Esophagus muscularis mucosa (tissue), 4 donors: Measurements from ENCODE around the gene AQR.

Experiments used
- EP300 ChIP-seq: sonication (generic); formaldehyde crosslinking; IDR thresholded peaks from one replicate; pipeline ENCODE4 v1.6.1; 2017; ENCODE audit warnings: antibody characterized with exemption
- POLR2A ChIP-seq: fragments of 450-650 bp; IDR thresholded peaks from one replicate; pipeline ENCODE4 v1.6.1; 2017; ENCODE audit warnings: antibody characterized with exemption, moderate library complexity, mild to moderate bottlenecking, low read depth
- POLR2AphosphoS5 ChIP-seq, 2 donors: sonication (generic); formaldehyde crosslinking; IDR thresholded peaks; one replicate each; pipeline ENCODE4 v1.6.1; 2017; ENCODE audit warnings: antibody characterized with exemption in 2 of 2
- TF ChIP-seq, protein P1 (sequence below), 3 experiments: fragments of 200-600 bp in 2 of 3; fragments of 450-650 bp in 1 of 3; sonication (generic) in 2 of 3; IDR thresholded peaks; one replicate each; pipeline ENCODE4 v1.5.1; 2017 to 2019; ENCODE audit warnings: antibody characterized with exemption in 3 of 3, mild to moderate bottlenecking in 2 of 3, moderate library complexity in 1 of 3

DNA sequence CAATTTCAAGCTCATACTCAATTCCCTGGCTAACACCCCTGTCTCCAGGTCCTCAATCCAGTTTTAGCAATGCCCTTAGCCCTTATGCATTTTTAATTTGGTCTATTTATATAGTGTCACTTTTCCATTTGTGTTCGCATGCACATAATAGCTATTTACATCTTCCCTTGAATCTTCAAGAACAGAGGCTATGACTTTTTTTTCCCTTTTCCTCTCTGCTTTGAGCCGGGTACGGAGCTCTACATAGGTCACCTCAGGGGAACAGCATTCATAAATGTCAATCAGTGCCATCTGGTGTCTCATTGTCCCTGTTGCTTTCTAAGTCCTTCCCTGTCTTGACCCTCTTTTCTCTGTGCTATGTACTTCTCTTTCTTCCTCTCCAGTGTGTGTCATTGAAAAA is 147.7 kb downstream of the AQR start:
- TF ChIP-seq, protein P1, sequence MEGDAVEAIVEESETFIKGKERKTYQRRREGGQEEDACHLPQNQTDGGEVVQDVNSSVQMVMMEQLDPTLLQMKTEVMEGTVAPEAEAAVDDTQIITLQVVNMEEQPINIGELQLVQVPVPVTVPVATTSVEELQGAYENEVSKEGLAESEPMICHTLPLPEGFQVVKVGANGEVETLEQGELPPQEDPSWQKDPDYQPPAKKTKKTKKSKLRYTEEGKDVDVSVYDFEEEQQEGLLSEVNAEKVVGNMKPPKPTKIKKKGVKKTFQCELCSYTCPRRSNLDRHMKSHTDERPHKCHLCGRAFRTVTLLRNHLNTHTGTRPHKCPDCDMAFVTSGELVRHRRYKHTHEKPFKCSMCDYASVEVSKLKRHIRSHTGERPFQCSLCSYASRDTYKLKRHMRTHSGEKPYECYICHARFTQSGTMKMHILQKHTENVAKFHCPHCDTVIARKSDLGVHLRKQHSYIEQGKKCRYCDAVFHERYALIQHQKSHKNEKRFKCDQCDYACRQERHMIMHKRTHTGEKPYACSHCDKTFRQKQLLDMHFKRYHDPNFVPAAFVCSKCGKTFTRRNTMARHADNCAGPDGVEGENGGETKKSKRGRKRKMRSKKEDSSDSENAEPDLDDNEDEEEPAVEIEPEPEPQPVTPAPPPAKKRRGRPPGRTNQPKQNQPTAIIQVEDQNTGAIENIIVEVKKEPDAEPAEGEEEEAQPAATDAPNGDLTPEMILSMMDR (IDR thresholded peaks at IDR 0.05): no peak
- TF ChIP-seq POLR2A (no peak), POLR2AphosphoS5 (IDR thresholded peaks at IDR 0.05) (no peak), EP300 (no peak)
